Testis (tissue), 3 donors: ENCODE measurements around the gene NGB. TPM values are rescaled to one million over a fixed set of nuclear protein-coding genes. Genes with fewer than 3 reads are reported as not detected.

ENCODE experiments used
- DNase-seq: peaks from one replicate; pipeline ENCODE4 v3.0.0-alpha.2; 2019
- H3K27ac ChIP-seq, 2 donors: fragments of 200-600 bp; sonication (generic); one replicate each; pipeline ENCODE4 v1.5.1; 2019
- H3K27me3 ChIP-seq: fragments of 200-600 bp; sonication (generic); one replicate; pipeline ENCODE4 v1.5.1; 2019
- H3K36me3 ChIP-seq: fragments of 200-600 bp; sonication (generic); one replicate; pipeline ENCODE4 v1.5.1; 2017; ENCODE audit warnings: low read depth; ENCODE audit errors: missing control alignments
- H3K4me1 ChIP-seq: fragments of 200-600 bp; sonication (generic); one replicate; pipeline ENCODE4 v1.5.1; 2019
- H3K4me3 ChIP-seq, 2 donors: fragments of 200-600 bp; sonication (generic); one replicate each; pipeline ENCODE4 v1.5.1; 2017 to 2019
- H3K9me3 ChIP-seq: fragments of 200-600 bp; sonication (generic); one replicate; pipeline ENCODE4 v1.5.1; 2017
- CTCF ChIP-seq, 3 experiments: fragments of 450-650 bp in 2 of 3; fragments of 200-600 bp in 1 of 3; sonication (generic) in 1 of 3; IDR thresholded peaks; one replicate each; pipeline ENCODE4 v1.5.1; 2016 to 2019; ENCODE audit warnings: antibody characterized with exemption in 3 of 3, mild to moderate bottlenecking in 2 of 3, moderate library complexity in 1 of 3
- POLR2A ChIP-seq: fragments of 450-650 bp; IDR thresholded peaks from one replicate; pipeline ENCODE4 v1.6.1; 2017; ENCODE audit warnings: antibody characterized with exemption, mild to moderate bottlenecking, moderate library complexity
- WGBS, 2 donors: methylation state at CpG; one replicate each; pipeline ENCODE4 v1.1.5; 2018; 5-methylcytosine and 5-hydroxymethylcytosine counted together
- intact Hi-C: fragments of 100-400 bp; cut with DNase I; formaldehyde crosslinking; loops from one replicate; pipeline ENCODE4 v1.15.1; 2023; ENCODE audit warnings: low total_unique reads
- polyA plus RNA-seq: library from polyadenylated mRNA; stranded (reverse); fragments of 350-450 nt; fragmentation: Illumina TruSeq; extraction: RNeasy Lipid Tissue Mini Kit (QIAGEN cat#74804); gene quantifications from one replicate; pipeline ENCODE4 v1.2.3, GENCODE V29; 2014; ENCODE audit warnings: low read depth, low replicate concordance; ENCODE audit not compliant: insufficient read depth
- total RNA-seq, 2 donors: library from RNA; depleted of rRNA; stranded (reverse); fragments of >200 nt; gene quantifications; one replicate each; pipeline ENCODE4 v1.2.3, GENCODE V29; 2016

NGB gene
- total and polyA plus RNA-seq, 3 donors from 2014 or later, result 0.76 to 1.3 (median 1.1) TPM

GRCh38 chr14:77228056-77228455 is 43.0 kb downstream of the NGB start:
- Histone ChIP-seq H3K4me3 (no peak overlapping the region), H3K9me3 (no peaks in the 10 kb centered on the region), H3K4me1 (no peaks in the 10 kb centered on the region), H3K27me3 (no peaks in the 10 kb centered on the region), H3K36me3 (no peaks in the 10 kb centered on the region), H3K27ac (no peak overlapping the region)
- intact Hi-C loops, result no loop called here
- 65 to 85% methylated on average over 6 of the region's 6 CpGs for WGBS, 2 donors
- no peak for TF ChIP-seq POLR2A
- no peak for TF ChIP-seq CTCF (IDR thresholded peaks at IDR 0.05)
- DNase-seq, result no peak

DNA sequence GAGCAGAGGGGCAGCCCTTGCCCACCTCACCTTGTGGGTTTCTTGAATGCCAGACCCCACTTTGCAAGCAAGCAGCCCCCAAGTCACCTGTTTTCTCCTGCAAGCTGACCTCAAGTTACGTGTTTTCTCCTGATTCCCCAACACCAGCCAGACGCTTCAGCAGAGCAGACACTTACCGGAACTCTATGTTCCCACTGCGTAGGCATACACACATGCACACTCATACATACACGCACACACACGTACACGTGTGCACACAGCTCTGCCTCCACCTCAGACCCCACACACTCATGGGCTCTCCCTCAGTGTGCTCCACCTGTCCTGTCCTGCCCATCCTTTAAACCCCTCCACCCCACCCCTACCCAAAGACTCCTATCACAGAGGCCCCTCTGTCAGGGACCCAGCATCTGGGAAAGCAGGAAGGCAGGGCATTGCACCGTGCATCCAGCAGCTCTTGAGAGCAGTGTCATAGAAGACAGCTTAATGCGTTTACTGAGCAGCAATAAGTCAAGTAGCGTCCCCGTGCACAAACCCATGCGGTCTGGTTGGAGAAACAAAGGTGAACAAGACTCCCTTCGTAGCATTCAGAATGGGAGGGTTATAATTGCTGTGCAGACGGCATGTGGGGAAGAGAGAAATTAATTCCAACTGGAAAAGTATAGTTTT is 45.0 kb downstream of the NGB start:
- H3K27me3 ChIP-seq, result no peaks in the 10 kb centered on the region
- H3K4me3 ChIP-seq, result no peak overlapping the region
- TF ChIP-seq CTCF (IDR thresholded peaks at IDR 0.05), result no peak
- TF ChIP-seq POLR2A, result no peak
- DNase-seq, result no peak
- H3K27ac ChIP-seq, result no peak overlapping the region
- WGBS, 2 donors, result 70 to 87% methylated on average over 14 of the region's 14 CpGs
- H3K4me1 ChIP-seq, result no peaks in the 10 kb centered on the region
- intact Hi-C loops, result no loop called here
- H3K36me3 ChIP-seq, result no peaks in the 10 kb centered on the region
- H3K9me3 ChIP-seq, result no peaks in the 10 kb centered on the region

- Histone ChIP-seq H3K4me3 (no peak overlapping the region), H3K27ac (no peak overlapping the region), H3K4me1 (no peaks in the 10 kb centered on the region), H3K36me3 (no peaks in the 10 kb centered on the region), H3K9me3 (no peaks in the 10 kb centered on the region), H3K27me3 (no peaks in the 10 kb centered on the region)
- TF ChIP-seq POLR2A (no peak), CTCF (IDR thresholded peaks at IDR 0.05) (no peak)
- DNase-seq, result no peak
- WGBS, 2 donors, result 71% methylated on average over 12 of the region's 12 CpGs; no CpG with 5 or more reads in 1 of the 2 donors
- intact Hi-C loops, result no loop called here
Measured at GRCh38 chr14:77225254-77225653, 45.8 kb downstream of the NGB start.

DNA sequence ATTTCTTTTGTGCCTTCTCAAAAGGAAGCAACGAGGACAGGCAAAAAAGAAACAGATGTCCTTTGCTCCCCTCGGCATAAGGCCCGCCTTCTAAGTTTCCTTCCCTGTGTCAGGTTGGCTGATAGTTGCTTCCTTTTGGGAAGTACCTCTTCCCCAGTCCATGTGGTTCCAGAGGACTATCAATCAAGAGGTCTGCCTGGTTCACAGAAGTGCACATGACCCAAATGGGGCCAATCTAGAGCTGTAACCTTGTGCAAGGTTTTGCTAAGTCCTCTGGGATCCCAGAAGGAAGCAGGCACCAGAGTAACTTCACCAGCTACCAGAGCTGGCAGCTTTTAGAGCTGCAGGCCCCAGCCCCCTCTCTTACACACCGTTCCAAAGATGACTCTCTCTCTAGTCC is 46.8 kb downstream of the NGB start:
- TF ChIP-seq POLR2A (no peak), CTCF (IDR thresholded peaks at IDR 0.05) (no peak)
- H3K27ac ChIP-seq, result no peak overlapping the region

More for the DNA sequence above, 46.8 kb downstream of the NGB start:
- Histone ChIP-seq H3K27me3 (no peaks in the 10 kb centered on the region), H3K9me3 (no peaks in the 10 kb centered on the region), H3K36me3 (no peaks in the 10 kb centered on the region), H3K4me3 (no peak overlapping the region), H3K4me1 (peaks cover 6% of the 10 kb centered on the region)
- no peak for DNase-seq
- WGBS, 2 donors, result 74 to 78% methylated on average over 3 to 4 of the region's 4 CpGs
- intact Hi-C loops, result no loop called here
